ENCODE data around the gene ZSWIM3.
"Not testable (repeated sequence)": the region's sequence is repeated elsewhere in the genome, so short reads cannot be mapped to it uniquely, and the experiment has no call there.

Gene ZSWIM3

GRCh38 chr20:45829673-45830106 is 27.7 kb upstream of the ZSWIM3 start:
- H3K4me3 ChIP-seq = not testable (repeated sequence)
- H3K27ac ChIP-seq = peak overlapping the region in 1 of 21 experiments; percentile 56

- Histone ChIP-seq H3K27ac (peak overlapping the region in 20 of 21 experiments; percentile 76 to 96 (median 91)), H3K4me3 (no peak overlapping the region)
These were observed 24.8 kb upstream of the ZSWIM3 start for GRCh38 chr20:45832619-45833018.

GRCh38 chr20:45833030-45833882 is 24.2 kb upstream of the ZSWIM3 start, which contains the start of gene SNX21:
Gene SNX21 (plus strand): TSS chr20:45833799. CDS start chr20:45833920, 121 bp downstream.
- H3K27ac ChIP-seq = peak within 1 kb of the TSS; percentile 20 to 96 (median 91)
- peak within 1 kb of the TSS; percentile 45 to 88 (median 64) for H3K4me3 ChIP-seq

- Histone ChIP-seq H3K4me3 (peak overlapping the region; percentile 45 to 88 (median 64)), H3K27ac (peak overlapping the region; percentile 20 to 96 (median 91))
These were observed 23.3 kb upstream of the ZSWIM3 start for GRCh38 chr20:45833883-45834796.

- H3K4me3 ChIP-seq = peak overlapping the region; percentile 45 to 88 (median 64)
These were observed 22.6 kb upstream of the ZSWIM3 start for GRCh38 chr20:45834797-45835161.

GRCh38 chr20:45835329-45835765 is 22.1 kb upstream of the ZSWIM3 start:
- Histone ChIP-seq H3K27ac (peak overlapping the region in 17 of 21 experiments; percentile 35 to 96 (median 91)), H3K4me3 (peak overlapping the region in 6 of 7 experiments; percentile 3 to 76 (median 63))

More at GRCh38 chr20:45834797-45835161, 22.6 kb upstream of the ZSWIM3 start:
- peak overlapping the region in 20 of 21 experiments; percentile 22 to 96 (median 91) for H3K27ac ChIP-seq

- Histone ChIP-seq H3K4me3 (peak overlapping the region in 6 of 7 experiments; percentile 3 to 76 (median 36)), H3K27ac (peak overlapping the region in 16 of 21 experiments; percentile 35 to 94 (median 88))
These were observed 21.6 kb upstream of the ZSWIM3 start for GRCh38 chr20:45835825-45836224.

- H3K27ac ChIP-seq = peak overlapping the region in 10 of 21 experiments; percentile 17 to 92 (median 64)
These were observed 20.6 kb upstream of the ZSWIM3 start for GRCh38 chr20:45836841-45837240.

GRCh38 chr20:45840700-45841198 is 16.7 kb upstream of the ZSWIM3 start:
- H3K4me3 ChIP-seq = no peak overlapping the region
- peak overlapping the region in 5 of 21 experiments; percentile 2 to 69 (median 22) for H3K27ac ChIP-seq

More at GRCh38 chr20:45836841-45837240, 20.6 kb upstream of the ZSWIM3 start:
- H3K4me3 ChIP-seq = no peak overlapping the region

GRCh38 chr20:45841407-45842129 is 15.8 kb upstream of the ZSWIM3 start:
- H3K4me3 ChIP-seq = no peak overlapping the region
- peak overlapping the region in 6 of 21 experiments; percentile 17 to 69 (median 38) for H3K27ac ChIP-seq

- Histone ChIP-seq H3K27ac (peak overlapping the region in 4 of 21 experiments; percentile 5 to 41 (median 37)), H3K4me3 (no peak overlapping the region)
These were observed 15.1 kb upstream of the ZSWIM3 start for GRCh38 chr20:45842169-45842812.

- no peak overlapping the region for H3K4me3 ChIP-seq
- peak overlapping the region in 1 of 21 experiments; percentile 22 for H3K27ac ChIP-seq
These were observed 13.9 kb upstream of the ZSWIM3 start for GRCh38 chr20:45843506-45843905.

GRCh38 chr20:45845452-45845851 is 12.0 kb upstream of the ZSWIM3 start:
- Histone ChIP-seq H3K4me3 (no peak overlapping the region), H3K27ac (no peak overlapping the region)

- peak overlapping the region in 2 of 21 experiments; percentile 7 to 11 for H3K27ac ChIP-seq
- no peak overlapping the region for H3K4me3 ChIP-seq
These were observed 9.0 kb upstream of the ZSWIM3 start for GRCh38 chr20:45848421-45848820.

GRCh38 chr20:45848969-45849582 is 8.3 kb upstream of the ZSWIM3 start:
- Histone ChIP-seq H3K4me3 (no peak overlapping the region), H3K27ac (peak overlapping the region in 1 of 21 experiments; percentile 11)

GRCh38 chr20:45850238-45850637 is 7.2 kb upstream of the ZSWIM3 start:
- no peak overlapping the region for H3K27ac ChIP-seq
- H3K4me3 ChIP-seq = no peak overlapping the region

- Histone ChIP-seq H3K27ac (no peak overlapping the region), H3K4me3 (no peak overlapping the region)
These were observed 6.5 kb upstream of the ZSWIM3 start for GRCh38 chr20:45850926-45851325.

- H3K27ac ChIP-seq = no peak overlapping the region
- H3K4me3 ChIP-seq = no peak overlapping the region
These were observed 5.9 kb upstream of the ZSWIM3 start for GRCh38 chr20:45851501-45851900.
